T-helper 2 cell treated with Interferon-gamma antibody and Interleukin-4, amounts not matched to agents 5 μg/mL and 100 μg/mL, for 36 hours (primary cell): Measurements from ENCODE around the gene NRM.

Source experiments
- DNase-seq: peaks from one replicate; pipeline ENCODE4 v3.0.0; 2021; ENCODE audit warnings: low spot score
- H3K27ac Mint-ChIP-seq: one replicate; pipeline ENCODE4 v1.8.0; 2021; ENCODE audit warnings: mild to moderate bottlenecking, mixed read lengths
- H3K27me3 Mint-ChIP-seq: one replicate; pipeline ENCODE4 v1.8.0; 2021; ENCODE audit warnings: low read depth, mixed read lengths
- H3K36me3 Mint-ChIP-seq: one replicate; pipeline ENCODE4 v1.8.0; 2021; ENCODE audit warnings: low read depth, mixed read lengths
- H3K4me1 Mint-ChIP-seq: one replicate; pipeline ENCODE4 v1.8.0; 2021; ENCODE audit warnings: low read depth, mixed read lengths
- H3K4me3 Mint-ChIP-seq: one replicate; pipeline ENCODE4 v1.8.0; 2022; ENCODE audit warnings: mild to moderate bottlenecking, moderate library complexity, mixed read lengths
- H3K9me3 Mint-ChIP-seq: one replicate; pipeline ENCODE4 v1.8.0; 2021; ENCODE audit warnings: mixed read lengths

The NRM gene, protein sequence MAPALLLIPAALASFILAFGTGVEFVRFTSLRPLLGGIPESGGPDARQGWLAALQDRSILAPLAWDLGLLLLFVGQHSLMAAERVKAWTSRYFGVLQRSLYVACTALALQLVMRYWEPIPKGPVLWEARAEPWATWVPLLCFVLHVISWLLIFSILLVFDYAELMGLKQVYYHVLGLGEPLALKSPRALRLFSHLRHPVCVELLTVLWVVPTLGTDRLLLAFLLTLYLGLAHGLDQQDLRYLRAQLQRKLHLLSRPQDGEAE

DNA sequence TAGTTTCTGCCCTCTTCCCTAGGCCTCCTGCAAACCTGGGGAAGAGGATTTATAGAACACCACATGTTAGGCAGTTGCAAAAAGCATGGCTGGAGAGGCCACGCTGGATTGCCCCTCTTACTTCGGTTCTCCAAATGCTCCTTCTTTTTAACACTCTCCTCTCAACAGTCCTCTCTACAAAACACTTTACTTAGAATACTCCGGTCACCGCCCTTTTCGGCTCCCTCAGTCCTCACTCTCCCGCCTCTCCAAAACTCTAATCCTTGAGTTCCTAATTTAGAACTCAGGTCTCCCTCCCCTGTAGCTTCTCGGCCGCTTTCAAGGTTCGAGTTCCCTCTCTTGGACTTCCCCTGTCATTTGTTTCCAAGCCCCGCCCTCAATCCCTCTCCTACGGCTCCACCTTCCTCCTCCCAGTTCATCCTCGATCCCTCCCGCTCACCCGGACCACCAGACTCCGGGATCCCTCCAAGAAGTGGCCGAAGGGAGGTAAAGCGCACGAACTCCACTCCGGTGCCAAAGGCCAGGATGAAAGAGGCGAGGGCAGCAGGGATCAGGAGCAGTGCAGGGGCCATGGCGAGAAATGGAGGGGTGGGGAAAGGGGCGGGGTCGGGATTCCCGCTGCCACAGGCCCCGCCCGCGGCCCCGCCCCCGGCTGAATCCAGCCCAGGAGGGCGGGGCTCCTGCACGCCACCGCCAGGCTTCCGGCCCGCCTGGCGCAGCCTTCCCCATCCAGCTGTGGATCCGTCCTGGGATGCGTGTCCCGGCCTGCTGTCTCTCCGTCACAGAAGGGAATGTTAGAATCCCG, at the start of gene NRM:
NRM (minus strand) TSS at position 582 of the 805 bp plus-strand sequence; CDS start at position 572, 10 bp downstream.
- Mint-ChIP-seq H3K27me3 (no peaks in the 10 kb centered on the region), H3K36me3 (peaks cover 15% of the 10 kb centered on the region), H3K4me3 (peak within 1 kb of the TSS; percentile 96), H3K27ac (peak within 1 kb of the TSS; percentile 80), H3K9me3 (no peaks in the 10 kb centered on the region), H3K4me1 (peaks cover 40% of the 10 kb centered on the region)
- peak; percentile 74 for DNase-seq

DNA sequence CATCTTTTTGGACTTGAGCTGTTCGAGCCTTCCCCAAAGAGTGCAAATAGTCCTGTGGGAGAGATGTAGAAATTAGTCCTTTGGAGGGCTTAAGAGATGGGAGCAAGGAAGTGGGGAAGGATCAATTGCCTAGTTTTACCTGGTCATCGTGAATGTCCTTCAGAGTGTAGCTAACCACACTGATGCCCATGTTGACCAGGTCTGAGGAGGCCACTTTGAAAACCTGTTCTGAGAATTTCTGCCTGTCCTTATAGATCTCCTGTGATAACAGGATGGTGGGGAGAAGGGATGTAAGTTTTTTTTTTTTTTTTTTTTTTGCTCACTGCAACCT, 49.7 kb upstream of the NRM start:
- Mint-ChIP-seq H3K4me3 (peak overlapping the region; percentile 95), H3K9me3 (no peaks in the 10 kb centered on the region), H3K4me1 (peaks cover 67% of the 10 kb centered on the region), H3K36me3 (peaks cover 65% of the 10 kb centered on the region), H3K27ac (peak overlapping the region; percentile 21), H3K27me3 (no peaks in the 10 kb centered on the region)
- DNase-seq: no peak

DNA sequence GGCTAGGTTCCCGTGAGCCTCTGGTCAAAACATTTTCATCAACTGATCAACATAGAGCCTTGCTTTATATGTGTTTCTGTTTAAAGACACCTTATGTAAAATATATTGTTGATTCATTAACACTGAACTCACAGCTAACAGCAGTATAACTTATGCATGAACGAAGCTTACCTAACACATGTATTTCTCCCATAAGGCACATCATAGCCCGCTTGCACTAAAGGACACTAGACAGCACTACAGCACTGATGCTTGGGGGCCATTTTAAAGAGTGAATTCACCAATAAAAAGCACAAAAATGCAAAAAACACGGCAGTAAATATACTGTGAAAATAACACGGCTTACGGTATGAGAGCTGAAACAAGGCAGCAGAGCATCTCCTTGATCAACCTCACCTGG, 47.7 kb upstream of the NRM start:
- no peak for DNase-seq
- Mint-ChIP-seq H3K27ac (no peak overlapping the region), H3K4me3 (peak overlapping the region; percentile 51), H3K36me3 (peaks cover 71% of the 10 kb centered on the region), H3K27me3 (no peaks in the 10 kb centered on the region), H3K4me1 (peaks cover 62% of the 10 kb centered on the region), H3K9me3 (no peaks in the 10 kb centered on the region)

DNA sequence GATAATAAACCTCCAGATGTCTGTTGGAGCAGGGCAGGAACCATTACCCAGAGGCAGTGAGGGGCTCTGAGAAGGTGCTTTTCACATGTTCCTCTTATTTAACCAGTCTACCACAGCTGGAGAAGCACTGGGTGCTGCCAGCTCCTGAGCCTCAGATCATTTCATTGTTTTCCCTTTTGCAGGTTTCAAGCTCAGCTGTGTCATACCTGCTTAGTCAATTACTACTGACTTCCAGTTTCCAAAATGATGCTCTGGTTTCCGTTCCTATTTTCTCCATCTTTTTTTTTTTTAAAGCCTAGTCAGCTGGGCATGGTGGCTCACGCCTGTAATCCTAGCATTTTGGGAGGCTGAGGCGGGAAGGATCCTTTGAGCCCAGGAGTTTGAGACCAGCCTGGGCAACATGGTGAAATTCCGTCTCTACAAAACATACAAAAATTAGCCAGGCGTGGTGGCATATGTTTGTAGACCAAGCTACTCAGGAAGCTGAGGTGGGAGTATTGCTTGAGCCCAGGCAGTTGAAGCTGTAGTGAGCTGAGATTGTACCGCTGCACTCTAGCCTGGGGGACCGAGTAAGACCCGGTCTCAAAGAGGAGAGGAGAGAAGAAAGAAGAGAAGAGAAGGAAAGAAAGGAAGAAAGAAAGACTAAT, 45.0 kb upstream of the NRM start:
- Mint-ChIP-seq H3K27me3 (no peaks in the 10 kb centered on the region), H3K9me3 (no peaks in the 10 kb centered on the region), H3K27ac (peak overlapping the region; percentile 81), H3K4me1 (peaks cover 57% of the 10 kb centered on the region), H3K4me3 (peak overlapping the region; percentile 73), H3K36me3 (peaks cover 71% of the 10 kb centered on the region)
- DNase-seq: no peak

DNA sequence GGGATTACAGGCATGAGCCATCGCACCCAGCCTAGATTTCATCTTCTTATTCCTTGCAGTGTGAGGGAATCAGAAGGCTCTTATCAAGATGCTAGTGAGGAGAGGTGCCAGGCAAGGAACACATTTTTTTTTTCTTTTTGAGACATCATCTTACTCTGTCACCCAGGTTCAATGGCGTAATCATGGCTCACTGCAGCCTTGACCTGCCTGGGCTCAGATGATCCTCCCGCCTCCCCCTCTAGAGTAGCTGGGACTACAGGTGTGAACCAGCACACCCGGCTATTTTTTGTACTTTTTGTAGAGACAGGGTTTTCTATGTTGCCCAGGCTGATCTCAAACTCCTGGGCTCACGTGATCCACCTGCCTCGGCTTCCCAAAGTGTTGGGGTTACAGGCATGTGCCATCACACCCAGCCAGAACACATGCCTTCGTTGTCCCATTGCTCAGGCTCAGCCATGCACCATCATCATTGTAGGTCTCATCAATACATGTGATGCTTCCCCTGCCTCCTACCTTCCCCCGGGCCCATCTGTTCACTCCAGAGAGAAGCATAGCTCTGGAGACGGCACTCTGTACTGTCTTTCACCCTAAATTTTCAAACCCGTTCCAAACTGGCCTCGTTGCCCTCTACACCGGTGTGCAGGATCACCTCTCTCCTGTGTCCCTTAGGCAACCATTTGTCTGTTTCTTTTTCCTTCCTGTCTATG, 41.6 kb upstream of the NRM start:
- no peaks in the 10 kb centered on the region for H3K9me3 Mint-ChIP-seq
- H3K4me1 Mint-ChIP-seq: peaks cover 45% of the 10 kb centered on the region
- no peak for DNase-seq
- H3K4me3 Mint-ChIP-seq: no peak overlapping the region
- H3K27ac Mint-ChIP-seq: peak overlapping the region; percentile 43
- no peaks in the 10 kb centered on the region for H3K27me3 Mint-ChIP-seq
- peaks cover 55% of the 10 kb centered on the region for H3K36me3 Mint-ChIP-seq

DNA sequence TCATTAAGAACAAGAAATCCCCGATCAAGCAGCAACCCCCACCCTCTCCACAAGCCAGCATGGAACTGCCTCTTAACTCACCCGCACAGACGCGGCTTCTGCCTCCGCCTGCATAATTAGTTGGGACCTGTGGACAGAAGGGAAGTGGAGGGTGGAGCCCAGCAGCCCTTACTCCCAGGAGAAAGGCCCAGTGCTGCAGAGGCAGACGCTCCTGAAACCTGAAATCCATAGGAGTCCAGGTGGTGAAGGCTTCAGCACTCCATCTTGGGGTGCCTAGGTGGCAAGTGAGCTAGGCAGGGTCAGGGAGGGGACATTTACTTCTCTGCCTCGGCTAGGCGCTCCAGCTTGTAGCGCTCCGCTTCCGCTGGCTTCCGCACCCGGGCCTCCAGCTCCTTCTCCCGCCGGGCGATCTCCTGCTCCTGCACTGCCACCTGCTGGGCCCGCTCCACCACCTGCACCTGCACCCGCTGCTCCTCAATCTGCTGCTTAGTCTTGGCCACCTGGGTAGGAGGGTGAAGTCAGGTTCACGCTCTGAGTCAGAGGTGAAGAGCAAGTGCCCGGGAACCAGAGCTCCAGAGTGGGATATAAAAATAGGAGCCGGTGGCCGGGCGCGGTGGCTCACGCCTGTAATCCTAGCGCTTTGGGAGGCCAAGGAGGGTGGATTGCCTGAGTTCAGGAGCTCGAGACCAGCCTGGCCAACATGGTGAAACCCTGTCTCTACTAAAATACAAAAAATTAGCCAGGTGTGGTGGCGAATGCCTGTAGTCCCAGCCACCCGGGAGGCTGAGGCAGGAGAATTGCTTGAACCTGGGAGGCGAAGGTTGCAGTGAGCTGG, 40.0 kb upstream of the NRM start:
- Mint-ChIP-seq H3K27ac (peak overlapping the region; percentile 58), H3K27me3 (no peaks in the 10 kb centered on the region), H3K36me3 (peaks cover 48% of the 10 kb centered on the region), H3K4me3 (peak overlapping the region; percentile 46), H3K9me3 (no peaks in the 10 kb centered on the region), H3K4me1 (peaks cover 33% of the 10 kb centered on the region)
- DNase-seq: peak; percentile 72

DNA sequence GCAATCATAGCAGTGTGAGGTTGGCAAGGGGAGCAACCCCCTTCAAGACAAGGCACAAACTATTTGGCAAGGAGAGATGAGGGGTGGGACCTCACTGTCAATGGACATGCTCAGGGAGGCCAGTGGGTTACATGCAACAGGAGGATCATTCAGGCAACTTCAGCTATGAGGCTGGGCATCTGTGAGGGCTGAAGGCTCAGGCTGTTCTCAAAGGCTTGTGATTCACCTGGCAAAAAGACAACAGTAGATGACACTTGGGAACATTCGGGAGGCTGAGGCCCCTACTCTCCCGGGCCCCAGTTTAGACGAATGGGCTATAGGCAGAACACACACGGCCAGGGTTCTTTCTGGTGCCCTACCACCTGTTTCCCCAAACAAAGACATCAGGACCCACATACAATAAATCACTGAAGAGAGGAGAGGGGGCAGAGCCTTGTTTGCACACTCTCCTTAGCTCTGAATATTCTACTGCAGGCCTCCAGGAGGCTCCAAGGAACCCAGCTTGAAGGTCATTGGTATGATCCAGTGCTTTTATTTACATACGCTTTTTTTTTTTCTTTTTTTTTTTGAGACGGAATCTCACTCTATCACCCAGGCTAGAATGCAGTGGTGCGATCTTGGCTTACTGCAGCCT, 37.3 kb upstream of the NRM start:
- no peak overlapping the region for H3K4me3 Mint-ChIP-seq
- peaks cover 62% of the 10 kb centered on the region for H3K36me3 Mint-ChIP-seq
- H3K9me3 Mint-ChIP-seq: no peaks in the 10 kb centered on the region
- H3K4me1 Mint-ChIP-seq: peaks cover 45% of the 10 kb centered on the region
- no peaks in the 10 kb centered on the region for H3K27me3 Mint-ChIP-seq
- no peak for DNase-seq
- H3K27ac Mint-ChIP-seq: no peak overlapping the region

DNA sequence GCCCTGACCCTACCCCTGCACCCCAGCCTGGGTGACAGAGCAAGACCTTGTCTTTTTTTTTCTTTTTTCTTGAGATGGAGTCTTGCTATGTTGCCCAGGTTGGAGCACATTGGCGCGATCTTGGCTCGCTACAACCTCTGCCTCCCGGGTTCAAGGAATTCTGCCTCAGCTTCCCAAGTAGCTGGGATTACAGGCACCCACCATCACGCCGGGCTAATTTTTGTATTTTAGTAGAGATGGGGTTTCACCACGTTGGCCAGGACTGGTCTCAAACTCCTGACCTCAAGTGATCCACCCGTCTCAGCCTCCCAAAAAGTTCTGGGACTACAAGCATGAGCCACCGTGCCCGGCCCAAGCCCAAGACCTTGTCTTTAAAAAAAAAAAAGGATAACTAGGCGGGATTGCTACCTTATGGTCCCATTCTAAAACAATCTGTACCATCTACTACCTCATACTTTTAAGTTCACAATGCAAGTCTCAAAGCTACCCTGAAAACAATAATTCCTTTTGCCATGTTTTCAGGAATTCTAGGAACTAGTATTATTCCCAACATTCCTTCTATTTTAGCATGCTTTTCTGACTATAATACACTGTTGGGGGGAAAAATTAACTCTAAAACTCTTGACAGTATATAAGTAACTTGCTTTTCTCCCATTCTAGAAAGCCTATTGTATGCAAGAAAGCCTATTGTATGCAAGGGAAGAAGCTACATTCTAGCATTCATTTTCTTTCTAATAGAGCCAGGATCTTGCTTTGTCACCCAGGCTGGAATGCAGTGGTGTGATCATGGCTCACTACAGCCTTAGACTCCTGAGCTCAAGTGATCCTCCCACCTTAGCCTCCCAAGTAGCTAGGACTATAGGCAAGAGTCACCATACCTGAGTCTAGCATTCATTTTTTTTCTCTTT, 36.0 kb upstream of the NRM start:
- Mint-ChIP-seq H3K4me1 (peaks cover 43% of the 10 kb centered on the region), H3K36me3 (peaks cover 67% of the 10 kb centered on the region), H3K27ac (no peak overlapping the region), H3K9me3 (no peaks in the 10 kb centered on the region), H3K27me3 (no peaks in the 10 kb centered on the region), H3K4me3 (no peak overlapping the region)
- no peak for DNase-seq

DNA sequence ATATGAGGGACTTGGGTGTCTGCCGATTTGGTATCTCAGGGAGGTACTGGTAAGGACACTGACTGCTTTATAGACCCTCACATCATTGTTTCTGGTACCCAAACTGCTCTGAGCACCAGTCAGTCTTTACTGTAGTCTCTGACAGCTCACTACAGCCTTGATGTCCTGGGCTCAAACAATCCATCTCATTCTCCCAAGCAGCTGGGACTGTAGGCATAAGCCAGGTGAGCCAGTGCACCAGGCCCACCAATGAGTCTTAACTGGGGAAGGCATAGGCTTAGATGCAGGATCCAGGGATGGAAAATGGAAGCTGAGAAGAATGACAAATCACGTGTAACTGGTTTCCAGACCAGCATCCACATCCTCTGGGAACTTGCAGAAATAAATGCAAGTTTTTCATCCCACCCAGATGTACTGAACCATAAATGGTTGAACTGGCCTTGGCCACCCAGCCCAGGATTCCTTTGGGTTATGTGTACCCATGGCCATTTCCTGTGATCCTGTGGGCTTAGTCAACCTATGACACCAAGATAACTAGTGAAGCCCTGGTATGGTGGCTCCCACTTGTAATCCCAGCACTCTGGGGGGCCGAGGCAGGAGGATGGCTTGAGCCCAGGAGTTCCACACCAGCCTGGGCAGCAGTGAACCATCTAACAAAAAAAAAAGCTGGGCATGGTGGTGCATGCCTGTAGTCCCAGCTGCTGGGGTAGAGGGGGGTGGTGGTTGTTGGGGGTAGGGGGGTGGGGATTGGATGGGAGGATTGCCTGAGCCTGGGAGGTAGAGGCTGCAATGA, 35.1 kb upstream of the NRM start:
- Mint-ChIP-seq H3K4me1 (peaks cover 39% of the 10 kb centered on the region), H3K4me3 (peak overlapping the region; percentile 24)

DNA sequence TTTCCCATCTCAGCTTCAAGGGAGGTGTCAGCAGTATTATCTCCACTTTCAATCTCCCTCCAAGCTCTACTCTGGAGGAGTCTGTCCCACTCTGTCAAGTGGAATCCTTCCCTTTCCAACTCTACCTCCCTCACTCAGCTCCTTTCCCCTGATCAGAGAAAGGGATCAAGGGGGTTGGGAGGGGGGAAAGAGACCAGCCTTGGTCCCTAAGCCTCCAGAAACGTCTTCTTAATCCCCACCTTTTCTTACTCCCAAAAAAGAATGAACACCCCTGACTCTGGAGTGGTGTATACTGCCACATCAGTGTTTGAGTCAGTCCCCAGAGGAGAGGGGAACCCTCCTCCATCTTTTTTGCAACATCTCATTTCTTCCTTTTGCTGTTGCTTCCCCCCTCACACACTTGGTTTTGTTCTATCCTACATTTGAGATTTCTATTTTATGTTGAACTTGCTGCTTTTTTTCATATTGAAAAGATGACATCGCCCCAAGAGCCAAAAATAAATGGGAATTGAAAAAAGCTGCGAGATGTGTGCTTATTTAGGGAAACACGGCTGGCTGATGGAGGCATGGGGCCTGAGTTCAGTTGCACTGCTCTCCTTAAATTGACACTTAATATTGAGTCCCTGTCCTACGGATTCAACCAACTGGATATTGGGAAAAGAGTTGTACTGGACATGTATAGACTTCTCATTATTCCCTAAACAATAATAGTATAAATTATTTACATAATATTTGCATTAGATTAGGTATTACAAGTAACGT, 34.3 kb upstream of the NRM start:
- DNase-seq: no peak
- no peaks in the 10 kb centered on the region for H3K9me3 Mint-ChIP-seq
- H3K4me3 Mint-ChIP-seq: peak overlapping the region; percentile 93
- peaks cover 69% of the 10 kb centered on the region for H3K36me3 Mint-ChIP-seq
- H3K27me3 Mint-ChIP-seq: peaks cover 4% of the 10 kb centered on the region
- H3K27ac Mint-ChIP-seq: peak overlapping the region; percentile 70
- peaks cover 31% of the 10 kb centered on the region for H3K4me1 Mint-ChIP-seq

More for the DNA sequence above, 35.1 kb upstream of the NRM start:
- H3K9me3 Mint-ChIP-seq: no peaks in the 10 kb centered on the region
- H3K27me3 Mint-ChIP-seq: no peaks in the 10 kb centered on the region
- H3K36me3 Mint-ChIP-seq: peaks cover 70% of the 10 kb centered on the region
- DNase-seq: no peak
- H3K27ac Mint-ChIP-seq: peak overlapping the region; percentile 63
